Measurements from ENCODE around the gene CBFA2T3. TPM values are rescaled to one million over a fixed set of nuclear protein-coding genes. Genes with fewer than 3 reads are reported as not detected.

CBFA2T3 gene
- total RNA-seq, 1 donor from 2014 or later, result 32.8 TPM

- DNase-seq (ENCODE audit: low spot score in 2 of 2), result no peak
- Histone ChIP-seq H3K27ac (no peak overlapping the region), H3K27me3 (no peaks in the 10 kb centered on the region), H3K4me3 (no peak overlapping the region), H3K36me3 (no peaks in the 10 kb centered on the region), H3K9me3 (no peaks in the 10 kb centered on the region), H3K4me1 (peaks cover 3 to 11% of the 10 kb centered on the region in 2 donors)
- TF ChIP-seq CTCF (IDR thresholded peaks at IDR 0.05), result no peak
- intact Hi-C loops (cut with DNase I), result no loop called here
These were observed 53.6 kb downstream of the CBFA2T3 start for GRCh38 chr16:88923450-88923849.

- no peak for DNase-seq (ENCODE audit: low spot score in 2 of 2)
- no peak overlapping the region for H3K27ac ChIP-seq
- H3K27me3 ChIP-seq, result no peaks in the 10 kb centered on the region
- no peaks in the 10 kb centered on the region for H3K9me3 ChIP-seq
- no peaks in the 10 kb centered on the region for H3K36me3 ChIP-seq
- H3K4me1 ChIP-seq, result peaks cover 3 to 11% of the 10 kb centered on the region in 2 donors
- no peak for TF ChIP-seq CTCF (IDR thresholded peaks at IDR 0.05)
- intact Hi-C loops (cut with DNase I), result no loop called here
- no peak overlapping the region for H3K4me3 ChIP-seq
These were observed 54.1 kb downstream of the CBFA2T3 start for GRCh38 chr16:88922826-88923410.

- TF ChIP-seq CTCF (IDR thresholded peaks at IDR 0.05), result no peak
- peaks cover 3 to 11% of the 10 kb centered on the region in 2 donors for H3K4me1 ChIP-seq
- intact Hi-C loops (cut with DNase I), result no loop called here
- H3K9me3 ChIP-seq, result no peaks in the 10 kb centered on the region
- no peak overlapping the region for H3K27ac ChIP-seq
- no peak overlapping the region for H3K4me3 ChIP-seq
- H3K36me3 ChIP-seq, result no peaks in the 10 kb centered on the region
- H3K27me3 ChIP-seq, result no peaks in the 10 kb centered on the region
- peak in 1 of 2 donors; percentile 81 for DNase-seq (ENCODE audit: low spot score in 2 of 2)
These were observed 54.7 kb downstream of the CBFA2T3 start for GRCh38 chr16:88922114-88922825.

- peak overlapping the region in 1 of 2 donors; percentile 32 for H3K4me3 ChIP-seq
These were observed 55.4 kb downstream of the CBFA2T3 start for GRCh38 chr16:88921591-88921990.

More at GRCh38 chr16:88921591-88921990, 55.4 kb downstream of the CBFA2T3 start:
- no peak for TF ChIP-seq CTCF (IDR thresholded peaks at IDR 0.05)
- Histone ChIP-seq H3K27ac (no peak overlapping the region), H3K36me3 (no peaks in the 10 kb centered on the region), H3K27me3 (no peaks in the 10 kb centered on the region), H3K9me3 (no peaks in the 10 kb centered on the region), H3K4me1 (peaks cover 3 to 11% of the 10 kb centered on the region in 2 donors)
- intact Hi-C loops (cut with DNase I), result no loop called here
- no peak for DNase-seq (ENCODE audit: low spot score in 2 of 2)
